OCI-LY7 (cell line): ENCODE measurements around the gene PARD3B.

Experiments
- CTCF ChIP-seq: fragments of 200-600 bp; sonication (generic); conservative IDR thresholded peaks from 2 replicates; pipeline ENCODE4 v1.5.1; 2014; ENCODE audit warnings: mild to moderate bottlenecking, antibody characterized with exemption, low read length, moderate library complexity, mixed read lengths
- EZH2phosphoT487 ChIP-seq: fragments of 200-600 bp; sonication (generic); IDR thresholded peaks from 2 replicates; pipeline ENCODE4 v1.6.1; 2018; ENCODE audit warnings: low read depth, borderline replicate concordance, mild to moderate bottlenecking, mixed run types, antibody characterized with exemption, low read length, moderate library complexity, mixed read lengths

DNA sequence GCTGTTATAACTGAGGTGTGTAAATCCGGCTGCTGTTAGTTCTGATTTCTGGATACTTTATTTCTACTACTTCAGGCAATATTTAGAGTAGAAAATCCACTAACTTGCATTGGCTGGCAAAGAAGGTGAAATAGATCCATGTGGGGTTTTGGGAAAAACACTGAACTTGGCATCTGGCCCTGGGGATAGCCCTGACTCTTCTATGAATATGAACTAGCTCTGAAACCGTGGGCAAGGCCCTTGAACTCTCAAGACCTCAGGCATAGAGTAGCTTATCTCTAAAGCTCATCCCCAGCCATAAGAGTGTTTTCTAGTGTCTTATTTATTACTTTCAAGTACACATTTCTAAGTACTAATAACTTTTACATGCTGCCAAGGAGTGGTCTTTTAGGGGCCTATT lies 25.8 kb downstream of the PARD3B start:
- TF ChIP-seq CTCF (no peak), EZH2phosphoT487 (no peak)
